Naive thymus-derived CD4-positive, alpha-beta T cell (primary cell): ENCODE results near the gene TNC. TPM values are rescaled to one million over a fixed set of nuclear protein-coding genes. Genes with fewer than 3 reads are reported as not detected.

ENCODE experiments used
- ATAC-seq: fragments of 150-1000 bp; cut with Tn5 transposase; 2 replicates; pipeline ENCODE4 v1.10.0; 2021; ENCODE audit warnings: mild to moderate bottlenecking, moderate library complexity
- CTCF ChIA-PET: fragments of 350-600 bp; sonication (Branson Sonifier 250); formaldehyde crosslinking; loops from one replicate; lab custom pipeline; 2021; ENCODE audit warnings: antibody characterized with exemption; lab: Charles Lee
- POLR2A ChIA-PET: fragments of 350-600 bp; sonication (Branson Sonifier 250); formaldehyde crosslinking; loops from one replicate; lab custom pipeline; 2021; ENCODE audit warnings: antibody characterized with exemption, inconsistent platforms; lab: Charles Lee
- DNase-seq, 9 donors: peaks; one replicate each; pipeline versions ENCODE4 v3.0.0 to v3.0.0-alpha.2; 2020 to 2022; ENCODE audit warnings: mixed read lengths in 1 of 9
- H3K27ac ChIP-seq: one replicate; pipeline ENCODE4 v1.7.0; 2013; ENCODE audit warnings: mild to moderate bottlenecking, low read depth, low read length, moderate library complexity
- H3K27me3 ChIP-seq, 2 donors: one replicate each; pipeline ENCODE4 v1.7.0; 2013; ENCODE audit warnings: low read length in 2 of 2, mild to moderate bottlenecking in 2 of 2, moderate library complexity in 2 of 2; ENCODE audit not compliant: control insufficient read depth in 2 of 2, insufficient read depth in 2 of 2
- H3K36me3 ChIP-seq, 3 experiments: 1 replicate in 2 of 3; 2 replicates in 1 of 3; pipeline ENCODE4 v1.7.0; 2013; ENCODE audit warnings: low read length in 3 of 3, mild to moderate bottlenecking in 3 of 3, moderate library complexity in 1 of 3; ENCODE audit not compliant: insufficient read depth in 3 of 3, control insufficient read depth in 2 of 3
- H3K4me1 ChIP-seq, 2 donors: one replicate each; pipeline ENCODE4 v1.7.0; 2013; ENCODE audit warnings: low read length in 2 of 2, mild to moderate bottlenecking in 2 of 2, moderate library complexity in 1 of 2; ENCODE audit not compliant: control insufficient read depth in 2 of 2, insufficient read depth in 2 of 2
- H3K4me3 ChIP-seq: 2 replicates; pipeline ENCODE4 v1.7.0; 2013; ENCODE audit warnings: mild to moderate bottlenecking, low read length
- H3K9me3 ChIP-seq, 3 experiments: 1 replicate in 2 of 3; 2 replicates in 1 of 3; pipeline ENCODE4 v1.7.0; 2013; ENCODE audit warnings: low read length in 3 of 3; ENCODE audit not compliant: control insufficient read depth in 2 of 3
- H3K27ac Mint-ChIP-seq, 9 donors: one replicate each; pipeline ENCODE4 v1.8.0; 2020 to 2022; ENCODE audit warnings: mixed read lengths in 9 of 9, mild to moderate bottlenecking in 8 of 9, moderate library complexity in 5 of 9, inconsistent platforms in 2 of 9
- H3K27me3 Mint-ChIP-seq, 5 donors: one replicate each; pipeline ENCODE4 v1.8.0; 2021 to 2022; ENCODE audit warnings: mixed read lengths in 5 of 5, mild to moderate bottlenecking in 1 of 5
- H3K36me3 Mint-ChIP-seq, 5 donors: one replicate each; pipeline ENCODE4 v1.8.0; 2020 to 2022; ENCODE audit warnings: mixed read lengths in 5 of 5, mild to moderate bottlenecking in 3 of 5, inconsistent platforms in 1 of 5
- H3K4me1 Mint-ChIP-seq, 7 donors: one replicate each; pipeline ENCODE4 v1.8.0; 2020 to 2022; ENCODE audit warnings: mixed read lengths in 7 of 7, mild to moderate bottlenecking in 3 of 7, inconsistent platforms in 1 of 7
- H3K4me3 Mint-ChIP-seq, 10 donors: one replicate each; pipeline ENCODE4 v1.8.0; 2020 to 2022; ENCODE audit warnings: mild to moderate bottlenecking in 10 of 10, mixed read lengths in 10 of 10, moderate library complexity in 6 of 10, inconsistent platforms in 2 of 10
- H3K9me3 Mint-ChIP-seq, 11 donors: one replicate each; pipeline ENCODE4 v1.8.0; 2020 to 2022; ENCODE audit warnings: mixed read lengths in 11 of 11, mild to moderate bottlenecking in 4 of 11, inconsistent platforms in 1 of 11, moderate library complexity in 1 of 11
- intact Hi-C, 2 donors: fragments of 100-400 bp; cut with micrococcal nuclease; formaldehyde crosslinking; loops; one replicate each; pipeline ENCODE4 v1.15.1; 2023
- polyA plus RNA-seq, 2 donors: library from polyadenylated mRNA; unstranded; fragments of 300-500 nt; fragmentation: Illumina TruSeq; gene quantifications; one replicate each; pipeline ENCODE4 v1.2.3, GENCODE V29; 2021
- total RNA-seq, 6 experiments: library from RNA in 5 of 6; stranded (reverse) in 5 of 6; gene quantifications; 1 replicate in 5 of 6; 2 replicates in 1 of 6; pipeline ENCODE4 v1.2.3 and lab custom pipeline; 2021 to 2026

Gene TNC
- total and polyA plus RNA-seq, 7 experiments from 2014 or later: 0.22 TPM; not detected in 6

- ATAC-seq (no peak), DNase-seq (no peak)
Measured at GRCh38 chr9:115038178-115038577, 79.8 kb downstream of the TNC start.

DNA sequence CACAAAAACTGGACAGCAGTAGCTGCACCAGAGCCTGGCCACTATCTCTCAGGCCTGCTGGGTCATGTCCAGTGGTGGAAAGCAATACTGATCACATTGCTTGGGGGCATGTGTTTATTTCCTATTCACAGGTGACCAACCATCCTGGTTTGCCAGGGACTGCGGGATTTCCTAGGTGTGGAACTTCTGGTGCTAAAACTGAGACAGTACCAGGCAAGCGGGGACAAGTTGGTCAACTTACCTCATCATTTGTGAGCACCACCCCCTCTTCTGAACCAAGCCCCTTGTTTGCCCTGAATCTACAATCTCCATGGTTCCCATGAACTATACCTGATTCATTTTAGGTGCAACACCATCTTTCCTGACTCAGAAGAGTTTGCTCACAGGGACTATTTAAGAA lies 81.3 kb downstream of the TNC start:
- Histone ChIP-seq H3K36me3 (no peaks in the 10 kb centered on the region), H3K4me3 (no peak overlapping the region), H3K9me3 (no peaks in the 10 kb centered on the region), H3K27ac (no peak overlapping the region), H3K4me1 (no peaks in the 10 kb centered on the region), H3K27me3 (no peaks in the 10 kb centered on the region)
- ChIA-PET POLR2A (no interaction called here), CTCF (no interaction called here)
- Mint-ChIP-seq H3K4me3 (no peak overlapping the region), H3K27me3 (peaks cover 0 to 8% (median 0%) of the 10 kb centered on the region in 5 donors), H3K4me1 (peaks cover 0 to 14% (median 0%) of the 10 kb centered on the region in 7 donors), H3K36me3 (no peaks in the 10 kb centered on the region), H3K9me3 (no peaks in the 10 kb centered on the region), H3K27ac (peak overlapping the region in 1 of 9 donors; percentile 34)
- intact Hi-C loops: loop anchor here in 1 of 2 donors (10.0 kb wide), 1 partner anchor 168 kb away; no protein-coding TSS in a partner anchor
- ATAC-seq (no peak), DNase-seq (no peak)

More at GRCh38 chr9:115038178-115038577, 79.8 kb downstream of the TNC start:
- no peaks in the 10 kb centered on the region for H3K9me3 Mint-ChIP-seq
- Histone ChIP-seq H3K27ac (no peak overlapping the region), H3K4me3 (no peak overlapping the region), H3K36me3 (no peaks in the 10 kb centered on the region), H3K9me3 (no peaks in the 10 kb centered on the region), H3K27me3 (no peaks in the 10 kb centered on the region), H3K4me1 (no peaks in the 10 kb centered on the region)
- no peaks in the 10 kb centered on the region for H3K36me3 Mint-ChIP-seq
- CTCF ChIA-PET: no interaction called here
- H3K27me3 Mint-ChIP-seq: peaks cover 0 to 11% (median 2%) of the 10 kb centered on the region in 5 donors
- POLR2A ChIA-PET: no interaction called here
- peaks cover 0 to 16% (median 3%) of the 10 kb centered on the region in 7 donors for H3K4me1 Mint-ChIP-seq
- no peak overlapping the region for H3K27ac Mint-ChIP-seq
- H3K4me3 Mint-ChIP-seq: no peak overlapping the region
- intact Hi-C loops: loop anchor here in 1 of 2 donors (10.0 kb wide), 1 partner anchor 167 kb away; no protein-coding TSS in a partner anchor

GRCh38 chr9:115035841-115036612 lies 81.9 kb downstream of the TNC start:
- DNase-seq: peak in 1 of 9 donors; percentile 42
- peaks cover 0 to 5% (median 0%) of the 10 kb centered on the region in 5 donors for H3K27me3 Mint-ChIP-seq
- CTCF ChIA-PET: interaction anchor here (0.7 kb wide), 1 partner anchor 40 kb away, joined by 3 read pairs; no protein-coding TSS in a partner anchor
- Histone ChIP-seq H3K36me3 (no peaks in the 10 kb centered on the region), H3K9me3 (no peaks in the 10 kb centered on the region), H3K4me1 (no peaks in the 10 kb centered on the region), H3K4me3 (no peak overlapping the region), H3K27me3 (no peaks in the 10 kb centered on the region), H3K27ac (no peak overlapping the region)
- H3K4me3 Mint-ChIP-seq: peak overlapping the region in 1 of 10 donors; percentile 41
- peaks cover 0 to 14% (median 0%) of the 10 kb centered on the region in 7 donors for H3K4me1 Mint-ChIP-seq
- H3K27ac Mint-ChIP-seq: peak overlapping the region in 1 of 9 donors; percentile 34
- ATAC-seq: peak; percentile 37
- intact Hi-C loops: loop anchor here in 1 of 2 donors (10.0 kb wide), 1 partner anchor 169 kb away; no protein-coding TSS in a partner anchor
- POLR2A ChIA-PET: no interaction called here
- H3K9me3 Mint-ChIP-seq: no peaks in the 10 kb centered on the region
- H3K36me3 Mint-ChIP-seq: no peaks in the 10 kb centered on the region

DNA sequence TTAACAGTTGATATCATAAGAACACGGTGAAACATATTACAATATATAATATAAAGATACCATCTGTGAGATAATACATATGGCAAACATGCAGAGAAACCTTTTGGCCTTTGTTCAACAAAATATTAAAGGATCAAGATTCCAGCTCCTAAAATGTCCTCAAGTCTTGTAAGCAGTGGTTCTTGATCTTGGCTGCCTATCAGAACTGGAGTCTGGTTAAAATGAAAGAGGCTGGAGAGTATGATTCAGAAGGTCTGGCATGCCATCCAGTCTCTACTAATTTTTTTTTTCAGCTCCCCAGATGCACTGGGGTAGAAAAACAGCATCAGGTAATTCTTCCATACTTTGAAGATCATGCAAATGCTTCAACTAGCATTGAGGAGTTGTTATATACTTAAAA lies 83.2 kb downstream of the TNC start:
- H3K9me3 Mint-ChIP-seq: no peaks in the 10 kb centered on the region

GRCh38 chr9:115033800-115034199 lies 84.2 kb downstream of the TNC start:
- H3K27ac ChIP-seq: no peak overlapping the region
- CTCF ChIA-PET: no interaction called here
- H3K36me3 ChIP-seq: no peaks in the 10 kb centered on the region
- no peaks in the 10 kb centered on the region for H3K9me3 ChIP-seq
- Mint-ChIP-seq H3K4me3 (no peak overlapping the region), H3K27ac (no peak overlapping the region), H3K9me3 (no peaks in the 10 kb centered on the region), H3K27me3 (peaks cover 0 to 8% (median 0%) of the 10 kb centered on the region in 5 donors), H3K4me1 (peaks cover 0 to 20% (median 0%) of the 10 kb centered on the region in 7 donors), H3K36me3 (no peaks in the 10 kb centered on the region)
- no peak for ATAC-seq
- POLR2A ChIA-PET: no interaction called here
- no peaks in the 10 kb centered on the region for H3K4me1 ChIP-seq
- intact Hi-C loops: loop anchor here in 1 of 2 donors (10.0 kb wide), 1 partner anchor 171 kb away; no protein-coding TSS in a partner anchor
- no peak overlapping the region for H3K4me3 ChIP-seq
- no peaks in the 10 kb centered on the region for H3K27me3 ChIP-seq
- no peak for DNase-seq

More for the DNA sequence above, 83.2 kb downstream of the TNC start:
- DNase-seq: no peak
- H3K27ac ChIP-seq: no peak overlapping the region
- H3K4me1 ChIP-seq: no peaks in the 10 kb centered on the region
- Mint-ChIP-seq H3K36me3 (no peaks in the 10 kb centered on the region), H3K27ac (no peak overlapping the region), H3K4me3 (no peak overlapping the region), H3K27me3 (peaks cover 0 to 5% (median 0%) of the 10 kb centered on the region in 5 donors), H3K4me1 (peaks cover 0 to 14% (median 0%) of the 10 kb centered on the region in 7 donors)
- H3K9me3 ChIP-seq: no peaks in the 10 kb centered on the region
- intact Hi-C loops: loop anchor here in 1 of 2 donors (10.0 kb wide), 1 partner anchor 170 kb away; no protein-coding TSS in a partner anchor
- ChIA-PET CTCF (no interaction called here), POLR2A (no interaction called here)
- no peaks in the 10 kb centered on the region for H3K36me3 ChIP-seq
- no peak overlapping the region for H3K4me3 ChIP-seq
- no peaks in the 10 kb centered on the region for H3K27me3 ChIP-seq
- no peak for ATAC-seq

DNA sequence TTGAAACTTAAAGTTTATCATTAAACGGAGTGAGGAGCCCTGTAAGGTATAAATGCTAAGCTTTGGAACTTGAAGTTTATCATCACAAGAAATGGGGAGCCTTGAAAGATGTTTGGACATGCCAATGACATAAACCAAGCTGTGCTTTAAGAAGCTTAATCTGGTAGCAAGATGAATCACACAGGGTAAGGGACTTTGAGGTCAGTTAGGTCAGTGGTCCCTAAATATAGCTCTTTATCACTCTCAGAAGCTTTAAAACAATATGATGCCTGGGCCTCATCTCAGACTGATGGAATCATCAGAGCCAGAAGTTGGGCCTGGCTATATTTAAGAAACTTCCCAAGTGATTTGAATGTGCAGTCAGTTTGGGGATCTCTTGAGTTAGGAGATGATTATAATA lies 85.7 kb downstream of the TNC start:
- Histone ChIP-seq H3K9me3 (no peaks in the 10 kb centered on the region), H3K4me1 (no peaks in the 10 kb centered on the region), H3K4me3 (no peak overlapping the region), H3K27ac (no peak overlapping the region), H3K27me3 (no peaks in the 10 kb centered on the region), H3K36me3 (no peaks in the 10 kb centered on the region)
- H3K27ac Mint-ChIP-seq: no peak overlapping the region
- H3K4me3 Mint-ChIP-seq: no peak overlapping the region
- no peak for DNase-seq
- H3K9me3 Mint-ChIP-seq: no peaks in the 10 kb centered on the region
- H3K27me3 Mint-ChIP-seq: peaks cover 0 to 12% (median 0%) of the 10 kb centered on the region in 5 donors
- H3K36me3 Mint-ChIP-seq: peaks cover 0 to 2% (median 0%) of the 10 kb centered on the region in 5 donors
- ChIA-PET POLR2A (interaction anchor here (0.6 kb wide), 1 partner anchor 956 kb away, joined by 3 read pairs; no protein-coding TSS in a partner anchor), CTCF (interaction anchor here (0.9 kb wide), 1 partner anchor 17 kb away, joined by 3 read pairs; no protein-coding TSS in a partner anchor)
- no peak for ATAC-seq
- intact Hi-C loops: loop anchor here in 1 of 2 donors (10.0 kb wide), 1 partner anchor 173 kb away; no protein-coding TSS in a partner anchor
- peaks cover 0 to 20% (median 0%) of the 10 kb centered on the region in 7 donors for H3K4me1 Mint-ChIP-seq
